Skeletal muscle tissue (tissue), 4 donors: Measurements from ENCODE around the gene AGBL2. TPM values are rescaled to one million over a fixed set of nuclear protein-coding genes. Genes with fewer than 3 reads are reported as not detected.
"Not testable (repeated sequence)": the region's sequence is repeated elsewhere in the genome, so short reads cannot be mapped to it uniquely, and the experiment has no call there.

ENCODE experiments used
- H3K27ac ChIP-seq: one replicate; pipeline ENCODE4 v1.7.0; 2013; ENCODE audit warnings: mild to moderate bottlenecking, low read depth, low read length, inconsistent platforms
- H3K27me3 ChIP-seq, 3 donors: one replicate each; pipeline ENCODE4 v1.7.0; 2013; ENCODE audit warnings: low read length in 3 of 3; ENCODE audit not compliant: control insufficient read depth in 3 of 3, insufficient read depth in 3 of 3
- H3K36me3 ChIP-seq, 3 donors: one replicate each; pipeline ENCODE4 v1.7.0; 2013; ENCODE audit warnings: low read length in 3 of 3; ENCODE audit not compliant: control insufficient read depth in 3 of 3, insufficient read depth in 3 of 3
- H3K4me1 ChIP-seq, 3 donors: one replicate each; pipeline ENCODE4 v1.7.0; 2013; ENCODE audit warnings: low read length in 3 of 3, mild to moderate bottlenecking in 3 of 3; ENCODE audit not compliant: control insufficient read depth in 3 of 3, insufficient read depth in 3 of 3
- H3K4me3 ChIP-seq, 3 donors: one replicate each; pipeline ENCODE4 v1.7.0; 2013; ENCODE audit warnings: low read length in 3 of 3
- H3K9ac ChIP-seq, 3 donors: one replicate each; pipeline ENCODE4 v1.7.0; 2013; ENCODE audit warnings: low read length in 3 of 3, mild to moderate bottlenecking in 3 of 3, moderate library complexity in 2 of 3, low read depth in 1 of 3
- H3K9me3 ChIP-seq, 3 donors: one replicate each; pipeline ENCODE4 v1.7.0; 2013; ENCODE audit warnings: low read length in 3 of 3; ENCODE audit not compliant: control insufficient read depth in 3 of 3
- total RNA-seq: library from RNA; depleted of rRNA; stranded (reverse); fragments of >200 nt; gene quantifications from one replicate; pipeline ENCODE4 v1.2.3, GENCODE V29; 2014
- donor health status: Osteomylitis.

The AGBL2 gene
- total RNA-seq, 1 donor from 2014 or later, result 2.6 TPM

GRCh38 chr11:47667555-47667954 is 47.6 kb downstream of the AGBL2 start:
- H3K4me3 ChIP-seq, result no peak overlapping the region
- H3K36me3 ChIP-seq, result no peaks in the 10 kb centered on the region

DNA sequence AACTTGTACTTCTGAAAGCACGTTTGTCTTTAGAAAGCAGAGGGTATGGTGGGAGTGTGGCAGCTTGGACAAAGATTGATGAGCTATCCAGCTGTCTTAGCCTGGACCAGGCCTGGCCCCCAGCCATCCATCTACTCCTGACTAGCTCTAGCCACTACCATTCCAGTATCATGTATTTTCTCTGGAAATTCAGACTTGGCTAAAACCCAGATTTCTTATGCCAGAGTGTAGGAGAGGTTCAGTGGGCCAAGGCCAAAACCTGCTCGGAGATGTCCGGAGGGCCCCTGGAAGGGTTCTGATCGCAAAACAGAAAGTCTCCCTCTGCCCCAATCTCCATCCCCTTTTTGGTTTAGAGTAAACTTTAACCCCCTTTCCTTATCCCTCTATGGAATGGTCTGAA is 48.0 kb downstream of the AGBL2 start:
- Histone ChIP-seq H3K4me3 (no peak overlapping the region), H3K36me3 (no peaks in the 10 kb centered on the region), H3K27ac (no peak overlapping the region), H3K9me3 (no peaks in the 10 kb centered on the region), H3K4me1 (no peaks in the 10 kb centered on the region), H3K9ac (no peak overlapping the region), H3K27me3 (no peaks in the 10 kb centered on the region)

More at GRCh38 chr11:47667555-47667954, 47.6 kb downstream of the AGBL2 start:
- H3K27ac ChIP-seq, result no peak overlapping the region
- H3K27me3 ChIP-seq, result no peaks in the 10 kb centered on the region
- no peaks in the 10 kb centered on the region for H3K4me1 ChIP-seq
- H3K9me3 ChIP-seq, result no peaks in the 10 kb centered on the region
- H3K9ac ChIP-seq, result no peak overlapping the region

DNA sequence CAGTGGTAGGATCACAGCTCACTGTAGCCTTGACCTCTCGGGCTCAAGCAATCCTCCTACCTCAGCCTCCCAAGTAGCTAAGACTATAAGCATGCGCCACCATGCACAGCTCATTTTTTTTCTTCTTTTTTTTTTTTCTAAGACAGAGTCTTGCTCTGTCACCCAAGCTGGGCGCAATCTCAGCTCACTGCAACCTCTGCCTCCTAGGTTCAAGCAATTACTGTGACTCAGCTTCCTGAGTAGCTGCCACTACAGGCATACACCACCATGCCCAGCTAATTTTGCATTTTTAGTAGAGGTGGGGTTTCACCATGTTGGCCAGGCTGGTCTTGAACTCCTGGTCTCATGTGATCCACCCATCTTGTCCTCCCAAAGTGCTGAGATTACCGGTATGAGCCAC is 50.2 kb downstream of the AGBL2 start:
- not testable (repeated sequence) for H3K27ac ChIP-seq, H3K4me1 ChIP-seq, H3K4me3 ChIP-seq, H3K27me3 ChIP-seq, H3K36me3 ChIP-seq, H3K9ac ChIP-seq, H3K9me3 ChIP-seq

- Histone ChIP-seq H3K4me3 (no peak overlapping the region), H3K27me3 (no peaks in the 10 kb centered on the region), H3K36me3 (no peaks in the 10 kb centered on the region), H3K27ac (no peak overlapping the region), H3K4me1 (no peaks in the 10 kb centered on the region), H3K9me3 (no peaks in the 10 kb centered on the region), H3K9ac (no peak overlapping the region)
Measured at GRCh38 chr11:47661245-47661644, 53.9 kb downstream of the AGBL2 start.

DNA sequence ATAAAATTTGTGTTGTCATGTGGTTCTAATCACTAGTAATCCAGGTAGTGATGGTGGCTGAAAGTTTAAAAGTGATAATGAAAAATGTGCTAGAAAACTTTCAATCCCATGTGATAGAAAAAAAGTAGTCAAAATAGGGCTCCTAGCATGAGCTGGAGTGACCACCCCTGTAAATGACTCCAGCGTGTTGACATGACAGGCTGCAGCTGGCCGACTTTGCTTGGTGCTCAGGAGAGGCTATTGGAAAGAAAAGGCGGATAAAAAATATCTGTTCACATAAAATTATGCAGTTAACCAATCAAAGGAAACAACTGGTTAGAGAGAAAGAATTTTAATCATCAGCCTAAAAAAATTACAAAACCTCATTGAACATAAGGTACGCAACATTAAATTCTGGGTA is 55.9 kb downstream of the AGBL2 start:
- no peaks in the 10 kb centered on the region for H3K4me1 ChIP-seq
- H3K36me3 ChIP-seq, result no peaks in the 10 kb centered on the region
- H3K9me3 ChIP-seq, result no peaks in the 10 kb centered on the region
- peaks cover 0 to 2% (median 0%) of the 10 kb centered on the region in 3 donors for H3K27me3 ChIP-seq
- no peak overlapping the region for H3K27ac ChIP-seq
- H3K4me3 ChIP-seq, result no peak overlapping the region
- H3K9ac ChIP-seq, result no peak overlapping the region

- peaks cover 0 to 2% (median 0%) of the 10 kb centered on the region in 3 donors for H3K9me3 ChIP-seq
- no peak overlapping the region for H3K4me3 ChIP-seq
- H3K36me3 ChIP-seq, result no peaks in the 10 kb centered on the region
- no peaks in the 10 kb centered on the region for H3K4me1 ChIP-seq
- no peak overlapping the region for H3K9ac ChIP-seq
- H3K27me3 ChIP-seq, result peaks cover 0 to 2% (median 0%) of the 10 kb centered on the region in 3 donors
- H3K27ac ChIP-seq, result no peak overlapping the region
Measured at GRCh38 chr11:47656260-47656885, 58.8 kb downstream of the AGBL2 start.

GRCh38 chr11:47651818-47652469 is 63.2 kb downstream of the AGBL2 start:
- H3K9me3 ChIP-seq, result peaks cover 0 to 2% (median 0%) of the 10 kb centered on the region in 3 donors
- no peaks in the 10 kb centered on the region for H3K4me1 ChIP-seq
- peaks cover 0 to 2% (median 0%) of the 10 kb centered on the region in 3 donors for H3K27me3 ChIP-seq
- H3K9ac ChIP-seq, result no peak overlapping the region
- no peak overlapping the region for H3K4me3 ChIP-seq
- H3K36me3 ChIP-seq, result no peaks in the 10 kb centered on the region
- H3K27ac ChIP-seq, result no peak overlapping the region

- Histone ChIP-seq H3K9me3 (peaks cover 0 to 2% (median 0%) of the 10 kb centered on the region in 3 donors), H3K27ac (no peak overlapping the region), H3K4me3 (no peak overlapping the region), H3K27me3 (no peaks in the 10 kb centered on the region), H3K36me3 (no peaks in the 10 kb centered on the region), H3K9ac (no peak overlapping the region), H3K4me1 (no peaks in the 10 kb centered on the region)
Measured at GRCh38 chr11:47649276-47649675, 65.9 kb downstream of the AGBL2 start.

GRCh38 chr11:47646019-47646418 is 69.2 kb downstream of the AGBL2 start:
- no peaks in the 10 kb centered on the region for H3K9me3 ChIP-seq

DNA sequence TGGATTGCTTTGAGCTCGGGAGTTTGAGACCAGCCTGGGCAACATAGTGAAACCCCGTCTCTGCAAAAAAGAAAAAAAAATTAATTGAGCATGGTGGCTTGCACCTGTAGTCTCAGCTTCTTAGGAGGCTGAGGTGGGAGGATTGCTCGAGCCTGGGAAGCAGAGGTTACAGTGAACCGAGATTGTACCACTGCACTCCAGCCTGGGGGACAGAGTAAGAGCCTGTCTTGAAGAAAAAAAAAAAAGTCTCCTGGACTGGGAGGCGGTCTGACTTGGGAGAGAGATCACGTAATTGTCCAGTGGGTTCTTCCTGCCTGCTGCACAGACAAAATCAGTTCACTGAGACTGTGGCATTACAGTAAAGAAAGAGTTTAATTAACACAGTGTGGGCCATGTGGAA is 69.7 kb downstream of the AGBL2 start:
- H3K4me1 ChIP-seq, result peaks cover 9 to 15% (median 10%) of the 10 kb centered on the region in 3 donors
- no peak overlapping the region for H3K27ac ChIP-seq
- H3K36me3 ChIP-seq, result no peaks in the 10 kb centered on the region
- H3K4me3 ChIP-seq, result no peak overlapping the region
- no peaks in the 10 kb centered on the region for H3K27me3 ChIP-seq
- no peak overlapping the region for H3K9ac ChIP-seq
- no peaks in the 10 kb centered on the region for H3K9me3 ChIP-seq

More at GRCh38 chr11:47646019-47646418, 69.2 kb downstream of the AGBL2 start:
- Histone ChIP-seq H3K9ac (no peak overlapping the region), H3K36me3 (no peaks in the 10 kb centered on the region), H3K27me3 (no peaks in the 10 kb centered on the region), H3K27ac (no peak overlapping the region), H3K4me3 (no peak overlapping the region), H3K4me1 (peaks cover 6 to 12% (median 6%) of the 10 kb centered on the region in 3 donors)
